GM12878 (cell line): ENCODE results near the gene SCIMP. TPM values are rescaled to one million over a fixed set of nuclear protein-coding genes. Genes with fewer than 3 reads are reported as not detected.

Experiments used
- ATAC-seq: fragments of 200-7000 bp; cut with Tn5 transposase; 3 replicates; pipeline ENCODE4 v1.9.1; 2020; ENCODE audit warnings: mild to moderate bottlenecking, moderate library complexity
- BruUV-seq: library from RNA; stranded (reverse); fragments of 400-500 nt; replicated peaks from 2 replicates; lab custom pipeline; 2021; lab: Mats Ljungman, UMichigan
- CTCF ChIA-PET: fragments of 300-600 bp; sonication (Branson Sonifier 250); formaldehyde crosslinking; extraction: SDS; loops from one replicate; lab custom pipeline; 2021; ENCODE audit warnings: inconsistent platforms; lab: Yijun Ruan, JAX
- POLR2A ChIA-PET: fragments of 350-600 bp; formaldehyde crosslinking; extraction: SDS; loops from one replicate; lab custom pipeline; 2021; ENCODE audit warnings: inconsistent platforms; lab: Charles Lee
- RAD21 ChIA-PET: fragments of 300-600 bp; sonication (Branson Sonifier 250); formaldehyde crosslinking; loops from one replicate; lab custom pipeline; 2023; ENCODE audit warnings: antibody characterized with exemption; ENCODE audit not compliant: unreplicated experiment; lab: Charles Lee
- SMC1A ChIA-PET: fragments of 300-600 bp; sonication (Branson Sonifier 250); formaldehyde crosslinking; loops from one replicate; lab custom pipeline; 2023; ENCODE audit not compliant: unreplicated experiment, uncharacterized antibody; lab: Charles Lee
- DNase-seq: peaks from one replicate; pipeline ENCODE4 v3.0.0-alpha.2; 2011; ENCODE audit warnings: low read depth, low spot score
- FAIRE-seq: peaks from 3 replicates; lab custom pipeline; 2011; peaks lifted over from hg19 to GRCh38; lab: Jason Lieb, UNC
- H2AFZ ChIP-seq: 2 replicates; pipeline ENCODE4 v1.6.0; 2011; ENCODE audit warnings: low read depth, low read length, control low read depth; ENCODE audit not compliant: control insufficient read depth
- H3K27ac ChIP-seq: 2 replicates; pipeline ENCODE4 v1.5.1; 2011; ENCODE audit warnings: control low read depth; ENCODE audit not compliant: control insufficient read depth, insufficient read depth
- H3K27me3 ChIP-seq, 2 experiments: replicated peaks in 1 of 2; 2 replicates each; pipeline versions ENCODE4 v1.6.0 to v1.6.1; 2011; ENCODE audit warnings: low read length in 1 of 2; ENCODE audit not compliant: control insufficient read depth in 2 of 2, insufficient read depth in 2 of 2
- H3K36me3 ChIP-seq, 2 experiments: 2 replicates each; pipeline ENCODE4 v1.5.1; 2011; ENCODE audit warnings: low read length in 1 of 2; ENCODE audit not compliant: control insufficient read depth in 2 of 2, insufficient read depth in 2 of 2
- H3K4me1 ChIP-seq: 2 replicates; pipeline ENCODE4 v1.6.1; 2011; ENCODE audit warnings: mild to moderate bottlenecking, low read length, moderate library complexity, mixed read lengths; ENCODE audit not compliant: control insufficient read depth, insufficient read depth
- H3K4me2 ChIP-seq: 2 replicates; pipeline ENCODE4 v1.6.0; 2011; ENCODE audit warnings: control low read depth; ENCODE audit not compliant: control insufficient read depth, insufficient read depth
- H3K4me3 ChIP-seq: fragments of 200-600 bp; sonication (generic); 2 replicates; pipeline ENCODE4 v1.5.1; 2016
- H3K79me2 ChIP-seq: 2 replicates; pipeline ENCODE4 v1.6.0; 2011; ENCODE audit warnings: low read length; ENCODE audit not compliant: control insufficient read depth, insufficient read depth
- H3K9ac ChIP-seq: 2 replicates; pipeline ENCODE4 v1.8.0; 2011; ENCODE audit warnings: low read length, control low read depth, mixed read lengths; ENCODE audit not compliant: control insufficient read depth, insufficient read depth
- H3K9me3 ChIP-seq: replicated peaks from 3 replicates; pipeline ENCODE4 v1.5.1; 2011; ENCODE audit warnings: mild to moderate bottlenecking, low read length; ENCODE audit not compliant: control insufficient read depth, insufficient read depth
- H4K20me1 ChIP-seq: 2 replicates; pipeline ENCODE4 v1.6.0; 2011; ENCODE audit not compliant: control insufficient read depth, insufficient read depth
- DPF2 ChIP-seq: fragments of 450-650 bp; IDR thresholded peaks from 2 replicates; pipeline ENCODE4 v1.6.1; 2017; ENCODE audit warnings: mild to moderate bottlenecking
- ETV6 ChIP-seq, 2 experiments: fragments of 450-650 bp in 1 of 2; IDR thresholded peaks in 1 of 2; conservative IDR thresholded peaks in 1 of 2; 2 replicates each; pipeline ENCODE4 v1.6.1; 2014; ENCODE audit warnings: antibody characterized with exemption in 1 of 2, borderline replicate concordance in 1 of 2, low read depth in 1 of 2, mild to moderate bottlenecking in 1 of 2, moderate library complexity in 1 of 2
- IKZF1 ChIP-seq: fragments of 450-650 bp; conservative IDR thresholded peaks from 2 replicates; pipeline ENCODE4 v1.6.1; 2017; ENCODE audit warnings: antibody characterized with exemption, mild to moderate bottlenecking
- IKZF2 ChIP-seq, 2 experiments: fragments of 450-650 bp; IDR thresholded peaks; 2 replicates each; pipeline ENCODE4 v1.6.1; 2017; ENCODE audit warnings: mild to moderate bottlenecking in 2 of 2, moderate library complexity in 2 of 2
- KAT2A ChIP-seq: conservative IDR thresholded peaks from 2 replicates; pipeline ENCODE4 v1.6.1; 2011; ENCODE audit warnings: low read depth, low read length; ENCODE audit not compliant: control insufficient read depth
- MEF2B ChIP-seq: fragments of 450-650 bp; IDR thresholded peaks from 2 replicates; pipeline ENCODE4 v1.6.1; 2018; ENCODE audit warnings: mild to moderate bottlenecking, moderate library complexity; ENCODE audit not compliant: partially characterized antibody, poor library complexity, severe bottlenecking
- RAD51 ChIP-seq: fragments of 450-650 bp; IDR thresholded peaks from 2 replicates; pipeline ENCODE4 v1.6.1; 2016; ENCODE audit warnings: moderate library complexity, mild to moderate bottlenecking, inconsistent platforms
- RUNX3 ChIP-seq: IDR thresholded peaks from 2 replicates; pipeline ENCODE4 v1.6.1; 2012; ENCODE audit warnings: low read length, inconsistent platforms
- SPI1 ChIP-seq: IDR thresholded peaks from 2 replicates; pipeline ENCODE4 v1.6.1; 2011; ENCODE audit warnings: low read depth, mild to moderate bottlenecking, low read length, moderate library complexity, borderline replicate concordance; ENCODE audit not compliant: insufficient read depth
- ZBED1 ChIP-seq: IDR thresholded peaks from 2 replicates; pipeline ENCODE4 v1.6.1; 2016; ENCODE audit warnings: borderline replicate concordance
- WGBS: methylation state at CpG from one replicate; pipeline ENCODE4 v1.1.6; 2016; ENCODE audit warnings: low lambda C conversion rate; ENCODE audit not compliant: insufficient replicate concordance, insufficient coverage; ENCODE audit errors: missing lambda C conversion rate; 5-methylcytosine and 5-hydroxymethylcytosine counted together
- in situ Hi-C: fragments of 300-500 bp; cut with MboI; formaldehyde crosslinking; loops from 9 replicates; pipeline ENCODE4 v1.14.3; 2018; ENCODE audit warnings: mixed read lengths
- intact Hi-C: fragments of 100-400 bp; cut with micrococcal nuclease; formaldehyde crosslinking; loops from one replicate; pipeline ENCODE4 v1.14.2; 2022; ENCODE audit not compliant: unreplicated experiment
- polyA plus RNA-seq, 11 experiments: library from polyadenylated mRNA; depleted of rRNA in 4 of 11; unstranded in 6 of 11; stranded (reverse) in 5 of 11; fragments of >200 nt; fragmentation: Nextera tagmentation in 4 of 11; fragmentation: Illumina TruSeq in 1 of 11; extraction: Ambion mirVana in 4 of 11; extraction: Trizol in 1 of 11; gene quantifications; 1 replicate in 1 of 11; 2 replicates in 10 of 11; pipeline versions ENCODE4 v1.2.1 to v1.2.3, GENCODE V29; 2011 to 2016; ENCODE audit warnings: inconsistent platforms in 2 of 11, missing spikeins in 2 of 11, low read depth in 1 of 11
- total RNA-seq, 4 experiments: library from RNA; depleted of rRNA in 3 of 4; stranded (reverse); fragments of >200 nt in 3 of 4; fragmentation: Illumina TruSeq in 1 of 4; extraction: Trizol in 1 of 4; gene quantifications; 2 replicates each; pipeline versions ENCODE4 v1.2.1 to v1.2.3, GENCODE V29; 2013 to 2021

Gene SCIMP
- total and polyA plus RNA-seq, 10 of the 15 experiments (the other 5 are each of a cell fraction or from before 2014, with no cell fraction given) = 56.7 to 151 (median 95.0) TPM

DNA sequence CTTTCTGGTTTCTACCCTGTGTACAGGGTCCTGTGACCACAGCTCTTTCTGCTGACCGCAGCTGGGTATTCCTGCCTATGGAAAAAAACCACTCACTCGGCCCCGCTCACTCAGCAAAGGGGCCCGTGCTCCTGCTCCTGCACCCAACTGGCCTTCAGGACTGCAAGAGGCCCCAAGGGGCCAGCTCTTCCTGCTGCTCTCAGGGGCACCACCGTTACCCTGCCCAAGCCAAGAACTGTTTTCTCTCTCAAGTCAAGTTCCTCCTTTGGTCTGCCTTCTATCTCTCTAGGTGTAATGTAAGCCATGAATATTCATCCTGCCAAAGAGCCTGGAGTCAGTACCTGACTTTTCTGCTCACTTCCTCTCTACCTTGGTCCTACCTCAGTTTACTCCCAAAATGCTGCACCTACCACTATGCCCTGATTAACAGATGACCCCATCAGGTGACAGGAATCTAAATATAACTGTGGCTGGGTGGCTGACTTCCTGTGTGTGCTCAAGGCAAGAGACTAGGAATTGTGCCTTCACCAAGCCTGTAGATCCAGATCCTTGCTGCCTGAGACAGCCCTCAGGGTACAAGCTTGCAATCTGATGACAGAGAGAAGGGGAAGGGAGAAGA, 20.4 kb upstream of the SCIMP start:
- ChIA-PET POLR2A (interaction anchor here (0.5 to 2.1 kb wide), 8 partner anchors 27 to 1781 kb away, joined by 3 to 6 read pairs (median 4); partner anchors contain the start of genes NUP88, RABEP1, RPAIN and SLC16A13), SMC1A (interaction anchor here (0.7 to 2.4 kb wide), 18 partner anchors 14 to 186 kb away, joined by 3 to 11 read pairs (median 3); partner anchors contain the start of gene C1QBP), CTCF (interaction anchor here (0.7 to 2.2 kb wide), 8 partner anchors 9 to 184 kb away, joined by 4 to 10 read pairs (median 5); partner anchors contain the start of gene C1QBP), RAD21 (interaction anchor here (0.8 to 1.4 kb wide), 6 partner anchors 9 to 52 kb away, joined by 3 to 5 read pairs (median 4); no protein-coding TSS in a partner anchor)
- H2AFZ ChIP-seq = peak overlapping the region; percentile 39
- in situ Hi-C loops = no loop called here
- no peaks in the 10 kb centered on the region for H3K36me3 ChIP-seq
- ATAC-seq (peak; percentile 74), FAIRE-seq (peak; percentile 66)
- H3K9me3 ChIP-seq = no peaks in the 10 kb centered on the region
- H3K27ac ChIP-seq = peak overlapping the region; percentile 7
- H4K20me1 ChIP-seq = no peaks in the 10 kb centered on the region
- H3K79me2 ChIP-seq = no peaks in the 10 kb centered on the region
- BruUV-seq = no TSS peak
- peak overlapping the region; percentile 10; the same call in 1 of the 2 replicates for H3K9ac ChIP-seq
- no peaks in the 10 kb centered on the region for H3K27me3 ChIP-seq
- 0 out of 2 replicates have a peak, but pooled peaks have one; percentile 20 for TF ChIP-seq DPF2
- peak; percentile 55 for TF ChIP-seq MEF2B
- TF ChIP-seq ZBED1 = no peak
- no peak for TF ChIP-seq ETV6 (conservative IDR thresholded peaks at IDR 0.05 in 1 of 2, IDR thresholded peaks at IDR 0.05 in 1 of 2; ENCODE audit: borderline replicate concordance in 1 of 2, low read depth in 1 of 2)
- peak; percentile 36 for TF ChIP-seq RUNX3
- TF ChIP-seq IKZF1 = peak; percentile 50; the same call in 1 of the 2 replicates
- peak; percentile 58; the same call in 1 of the 2 replicates for TF ChIP-seq RAD51
- TF ChIP-seq KAT2A = no peak
- TF ChIP-seq SPI1 = peak; percentile 19; the same call in 1 of the 2 replicates
- TF ChIP-seq IKZF2 (IDR thresholded peaks at IDR 0.05) = peak; percentile 22 to 25; a peak in 1 of 4 replicates
- TF ChIP-seq, all 136 proteins: peak for 7
- peak overlapping the region; percentile 32 for H3K4me3 ChIP-seq
- WGBS = 36% methylated on average over 5 of the region's 5 CpGs
- H3K4me1 ChIP-seq = peaks cover 17% of the 10 kb centered on the region
- intact Hi-C loops = no loop called here
- DNase-seq = no peak
- H3K4me2 ChIP-seq = peak overlapping the region; percentile 56
